ENCODE results near the gene WNT11. TPM values are rescaled to one million over a fixed set of nuclear protein-coding genes. Genes with fewer than 3 reads are reported as not detected.
"Not testable (repeated sequence)": the region's sequence is repeated elsewhere in the genome, so short reads cannot be mapped to it uniquely, and the experiment has no call there.

WNT11 gene
- total and polyA plus RNA-seq, 2 donors = 1.1 to 1.5 TPM

DNA sequence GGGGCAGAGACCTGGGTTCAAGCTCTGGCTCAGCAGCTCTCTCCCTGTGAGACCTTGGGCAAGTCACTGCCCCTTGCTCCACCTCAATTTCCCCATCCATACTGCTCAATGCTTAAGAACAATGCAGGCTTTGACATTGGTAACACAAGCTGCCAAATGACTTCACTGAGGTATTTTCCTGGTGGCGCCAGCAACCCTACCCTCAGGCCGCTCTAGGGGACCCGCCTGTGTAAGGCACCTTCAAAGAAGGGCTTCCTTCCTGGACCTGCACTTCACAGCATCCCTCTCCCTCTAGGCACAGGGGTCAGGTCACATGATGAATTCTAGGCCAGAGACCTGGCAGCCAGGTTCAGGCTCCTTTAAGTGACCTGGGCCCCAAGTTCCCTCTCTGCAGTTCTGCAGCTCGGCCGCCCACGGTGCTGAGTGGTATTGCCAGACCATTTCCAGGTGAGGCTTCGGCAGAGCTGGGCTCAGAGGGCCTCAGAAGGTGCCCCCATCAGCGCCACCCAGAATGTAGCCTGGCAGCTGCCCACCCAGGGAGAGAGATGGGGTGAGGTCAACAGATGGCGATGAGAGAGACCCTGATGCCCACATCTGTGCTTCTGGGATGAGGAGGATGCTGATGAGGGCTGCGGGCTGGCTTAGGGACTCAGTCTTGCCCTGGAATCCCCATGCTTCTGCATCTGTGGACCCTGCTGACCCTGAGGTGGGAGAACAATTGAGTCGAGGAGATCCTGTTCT lies 4.5 kb downstream of the WNT11 start:
- WGBS = 95% methylated on average over 11 of the region's 11 CpGs
- no peak for DNase-seq (ENCODE audit: low read depth in 6 of 9, low spot score in 9 of 9)

DNA sequence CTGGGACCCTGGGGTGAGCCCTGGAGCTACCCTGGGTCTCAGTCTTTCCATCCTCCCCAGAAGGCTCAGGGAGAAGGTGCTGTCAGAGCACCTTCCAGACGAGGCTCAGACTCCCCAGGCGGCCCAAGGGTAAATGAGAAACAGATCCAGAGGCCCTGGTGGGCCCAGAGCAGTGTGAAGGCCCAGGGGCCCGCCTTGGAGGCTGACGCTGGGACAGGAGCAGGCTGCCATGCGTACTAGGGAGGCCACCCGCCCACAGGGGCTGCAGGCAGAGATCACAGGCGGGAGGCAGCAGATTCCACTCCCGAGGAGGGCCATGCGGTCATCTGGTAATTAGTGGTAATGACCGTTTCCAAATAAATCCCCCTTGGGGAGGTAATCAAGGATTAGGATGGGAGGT lies 5.2 kb downstream of the WNT11 start:
- Histone ChIP-seq H3K4me3 (ENCODE audit: low read length in 2 of 2) (no peak overlapping the region), H3K9me3 (ENCODE audit: control insufficient read depth in 2 of 2, insufficient read depth in 1 of 2, low read length in 1 of 2) (peaks cover 0 to 6% of the 10 kb centered on the region in 2 donors), H3K27ac (ENCODE audit: low read depth in 1 of 2, low read length in 1 of 2) (no peak overlapping the region), H3K36me3 (ENCODE audit: control insufficient read depth in 2 of 2, insufficient read depth in 2 of 2, low read length in 1 of 2) (no peaks in the 10 kb centered on the region), H3K27me3 (ENCODE audit: control insufficient read depth in 2 of 2, insufficient read depth in 1 of 2, low read length in 1 of 2) (peaks cover 21 to 47% of the 10 kb centered on the region in 2 donors), H3K4me1 (ENCODE audit: control insufficient read depth in 2 of 2, insufficient read depth in 2 of 2, low read length in 2 of 2) (peaks cover 0 to 2% of the 10 kb centered on the region in 2 donors)
- 93% methylated on average over 10 of the region's 10 CpGs for WGBS
- no peak for DNase-seq (ENCODE audit: low read depth in 6 of 9, low spot score in 9 of 9)

More for the DNA sequence above, 4.5 kb downstream of the WNT11 start:
- H3K27ac ChIP-seq (ENCODE audit: low read depth in 1 of 2, low read length in 1 of 2) = no peak overlapping the region
- H3K9me3 ChIP-seq (ENCODE audit: control insufficient read depth in 2 of 2, insufficient read depth in 1 of 2, low read length in 1 of 2) = peaks cover 0 to 6% of the 10 kb centered on the region in 2 donors
- H3K27me3 ChIP-seq (ENCODE audit: control insufficient read depth in 2 of 2, insufficient read depth in 1 of 2, low read length in 1 of 2) = peaks cover 29 to 55% of the 10 kb centered on the region in 2 donors
- no peaks in the 10 kb centered on the region for H3K36me3 ChIP-seq (ENCODE audit: control insufficient read depth in 2 of 2, insufficient read depth in 2 of 2, low read length in 1 of 2)
- peaks cover 2 to 6% of the 10 kb centered on the region in 2 donors for H3K4me1 ChIP-seq (ENCODE audit: control insufficient read depth in 2 of 2, insufficient read depth in 2 of 2, low read length in 2 of 2)
- H3K4me3 ChIP-seq (ENCODE audit: low read length in 2 of 2) = no peak overlapping the region

DNA sequence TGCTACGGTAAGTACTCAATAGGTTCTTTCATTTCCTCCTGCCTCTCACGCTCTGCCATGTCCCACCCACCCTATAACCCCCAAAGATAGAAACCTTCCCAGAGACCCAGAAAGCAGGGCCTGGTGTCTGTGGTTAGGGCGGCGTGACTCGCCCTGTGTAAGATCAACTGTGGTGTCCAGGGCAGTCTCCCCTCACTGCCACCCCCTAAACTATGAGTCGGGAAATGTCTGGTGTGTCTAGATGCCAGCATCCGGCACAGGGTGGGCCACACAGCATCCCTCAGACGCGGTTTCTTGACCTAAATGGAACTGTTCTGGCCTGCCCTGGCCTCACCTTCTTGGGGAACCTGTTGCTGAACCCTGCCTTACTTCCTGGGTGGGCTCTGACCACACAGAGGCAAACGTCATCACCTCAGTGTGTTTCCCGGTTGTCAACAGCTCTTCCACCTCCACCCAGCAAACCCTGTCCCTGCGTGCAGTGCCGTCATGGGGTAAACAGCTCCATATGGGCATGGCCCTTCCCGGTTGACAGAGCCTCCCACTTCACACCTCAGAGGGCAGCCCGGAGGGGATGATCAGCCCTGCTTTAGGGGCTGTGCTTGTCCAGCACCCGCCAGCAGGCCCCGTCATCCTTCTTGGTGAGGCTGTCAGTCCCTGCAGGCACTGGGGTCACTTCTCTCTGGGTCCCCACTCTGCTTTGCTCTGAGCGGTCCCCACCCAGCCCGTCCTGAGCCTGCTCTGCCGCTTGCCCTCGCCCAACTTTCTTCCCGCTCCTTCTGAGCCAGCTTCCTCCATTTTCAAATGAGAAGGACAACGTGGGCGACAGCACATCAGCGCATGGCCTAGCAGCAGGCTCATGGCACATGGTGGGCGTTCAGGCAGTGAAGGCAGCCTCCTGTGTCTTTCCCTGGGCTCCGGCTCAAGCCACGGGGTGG lies 6.0 kb downstream of the WNT11 start:
- no peak overlapping the region for H3K4me3 ChIP-seq (ENCODE audit: low read length in 2 of 2)
- DNase-seq (ENCODE audit: low read depth in 6 of 9, low spot score in 9 of 9) = no peak
- H3K27me3 ChIP-seq (ENCODE audit: control insufficient read depth in 2 of 2, insufficient read depth in 1 of 2, low read length in 1 of 2) = peaks cover 13 to 39% of the 10 kb centered on the region in 2 donors
- no peaks in the 10 kb centered on the region for H3K4me1 ChIP-seq (ENCODE audit: control insufficient read depth in 2 of 2, insufficient read depth in 2 of 2, low read length in 2 of 2)
- peaks cover 0 to 2% of the 10 kb centered on the region in 2 donors for H3K9me3 ChIP-seq (ENCODE audit: control insufficient read depth in 2 of 2, insufficient read depth in 1 of 2, low read length in 1 of 2)
- H3K27ac ChIP-seq (ENCODE audit: low read depth in 1 of 2, low read length in 1 of 2) = no peak overlapping the region
- WGBS = 92% methylated on average over 28 of the region's 28 CpGs
- H3K36me3 ChIP-seq (ENCODE audit: control insufficient read depth in 2 of 2, insufficient read depth in 2 of 2, low read length in 1 of 2) = no peaks in the 10 kb centered on the region

DNA sequence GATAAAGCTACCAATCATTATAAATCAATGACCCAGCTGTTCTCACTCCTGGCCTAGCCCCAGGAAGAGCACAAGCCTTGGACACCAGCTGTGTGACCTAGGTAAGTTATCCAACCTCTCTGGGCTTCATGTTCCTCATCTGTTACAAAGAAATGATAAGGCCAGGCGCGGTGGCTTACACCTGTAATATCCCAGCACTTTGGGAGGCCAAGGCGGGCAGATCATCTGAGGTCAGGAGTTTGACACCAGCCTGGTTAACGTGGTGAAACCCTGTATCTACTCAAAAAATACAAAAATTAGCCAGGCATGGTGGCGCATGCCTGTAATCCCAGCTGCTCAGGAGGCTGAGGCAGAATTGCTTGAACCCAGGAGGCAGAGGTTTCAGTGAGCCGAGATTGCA lies 7.6 kb downstream of the WNT11 start:
- not testable (repeated sequence) for H3K9me3 ChIP-seq (ENCODE audit: control insufficient read depth in 2 of 2, insufficient read depth in 1 of 2, low read length in 1 of 2); H3K4me1 ChIP-seq (ENCODE audit: control insufficient read depth in 2 of 2, insufficient read depth in 2 of 2, low read length in 2 of 2); DNase-seq (ENCODE audit: low read depth in 6 of 9, low spot score in 9 of 9); H3K27ac ChIP-seq (ENCODE audit: low read depth in 1 of 2, low read length in 1 of 2); H3K36me3 ChIP-seq (ENCODE audit: control insufficient read depth in 2 of 2, insufficient read depth in 2 of 2, low read length in 1 of 2); H3K4me3 ChIP-seq (ENCODE audit: low read length in 2 of 2)
- peaks cover 0 to 23% of the 10 kb centered on the region in 2 donors for H3K27me3 ChIP-seq (ENCODE audit: control insufficient read depth in 2 of 2, insufficient read depth in 1 of 2, low read length in 1 of 2)
- WGBS = 97% methylated on average over 6 of the region's 6 CpGs

DNA sequence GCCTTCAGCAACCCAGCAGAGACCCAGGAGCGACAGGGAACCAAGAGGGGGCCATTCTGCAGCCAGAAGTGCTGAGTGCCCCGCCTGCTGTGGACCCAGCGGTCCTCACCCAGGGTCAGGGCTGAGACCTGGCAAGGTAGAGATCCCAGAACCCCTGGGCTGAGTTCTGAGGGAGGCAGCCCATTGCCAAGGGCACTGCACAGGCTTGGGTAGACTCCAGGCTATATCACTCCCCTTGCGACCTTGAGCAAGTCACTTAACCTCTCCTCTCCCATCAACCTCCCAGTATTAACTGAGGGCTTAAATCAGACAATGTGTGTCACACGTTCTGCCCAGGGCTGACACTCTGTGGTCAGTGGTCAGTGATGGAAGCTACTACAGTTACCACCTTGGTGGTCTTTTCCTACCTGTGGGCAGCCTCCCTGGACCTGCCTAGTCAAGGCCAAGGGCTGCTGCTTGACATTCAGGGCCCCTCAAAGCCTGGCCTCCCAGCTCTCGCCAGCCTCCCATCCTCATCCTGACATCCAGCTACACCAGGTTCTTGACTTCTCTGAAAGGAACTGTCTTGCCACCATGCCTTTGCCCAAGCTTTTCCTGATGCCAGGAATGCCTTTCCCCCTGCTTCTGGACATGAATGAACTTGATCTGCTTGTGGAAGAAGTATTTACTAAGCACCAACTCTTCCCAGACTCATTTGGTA lies 8.2 kb downstream of the WNT11 start:
- Histone ChIP-seq H3K4me1 (ENCODE audit: control insufficient read depth in 2 of 2, insufficient read depth in 2 of 2, low read length in 2 of 2) (no peaks in the 10 kb centered on the region), H3K27ac (ENCODE audit: low read depth in 1 of 2, low read length in 1 of 2) (no peak overlapping the region), H3K9me3 (ENCODE audit: control insufficient read depth in 2 of 2, insufficient read depth in 1 of 2, low read length in 1 of 2) (no peaks in the 10 kb centered on the region), H3K27me3 (ENCODE audit: control insufficient read depth in 2 of 2, insufficient read depth in 1 of 2, low read length in 1 of 2) (peaks cover 0 to 17% of the 10 kb centered on the region in 2 donors), H3K4me3 (ENCODE audit: low read length in 2 of 2) (no peak overlapping the region), H3K36me3 (ENCODE audit: control insufficient read depth in 2 of 2, insufficient read depth in 2 of 2, low read length in 1 of 2) (no peaks in the 10 kb centered on the region)
- WGBS = 94% methylated on average over 6 of the region's 6 CpGs
- no peak for DNase-seq (ENCODE audit: low read depth in 6 of 9, low spot score in 9 of 9)

DNA sequence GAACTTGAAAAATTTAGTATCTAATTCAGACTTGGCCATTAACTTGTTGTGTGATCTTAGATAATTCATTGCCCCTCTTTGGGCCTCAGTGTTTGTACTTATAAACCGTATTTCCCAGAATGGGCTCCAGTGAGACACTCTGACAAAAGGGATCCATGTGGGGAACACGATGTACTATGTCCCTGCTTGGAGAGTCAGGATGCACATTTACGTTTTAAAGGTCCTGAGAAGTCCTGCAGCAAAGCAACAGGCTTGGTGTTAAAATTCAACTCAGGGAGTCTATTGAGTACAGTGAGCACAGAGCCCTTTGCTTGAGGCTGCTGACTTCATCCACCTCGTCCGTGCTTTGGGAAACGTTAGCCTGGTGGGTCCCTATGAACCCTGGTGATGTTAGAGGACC lies 9.0 kb downstream of the WNT11 start:
- H3K27ac ChIP-seq (ENCODE audit: low read depth in 1 of 2, low read length in 1 of 2) = no peak overlapping the region
- no peaks in the 10 kb centered on the region for H3K4me1 ChIP-seq (ENCODE audit: control insufficient read depth in 2 of 2, insufficient read depth in 2 of 2, low read length in 2 of 2)
- peaks cover 0 to 10% of the 10 kb centered on the region in 2 donors for H3K27me3 ChIP-seq (ENCODE audit: control insufficient read depth in 2 of 2, insufficient read depth in 1 of 2, low read length in 1 of 2)
- no peak overlapping the region for H3K4me3 ChIP-seq (ENCODE audit: low read length in 2 of 2)
- H3K9me3 ChIP-seq (ENCODE audit: control insufficient read depth in 2 of 2, insufficient read depth in 1 of 2, low read length in 1 of 2) = no peaks in the 10 kb centered on the region
- no peak for DNase-seq (ENCODE audit: low read depth in 6 of 9, low spot score in 9 of 9)
- WGBS = 96% methylated on average over 6 of the region's 6 CpGs
- H3K36me3 ChIP-seq (ENCODE audit: control insufficient read depth in 2 of 2, insufficient read depth in 2 of 2, low read length in 1 of 2) = no peaks in the 10 kb centered on the region

DNA sequence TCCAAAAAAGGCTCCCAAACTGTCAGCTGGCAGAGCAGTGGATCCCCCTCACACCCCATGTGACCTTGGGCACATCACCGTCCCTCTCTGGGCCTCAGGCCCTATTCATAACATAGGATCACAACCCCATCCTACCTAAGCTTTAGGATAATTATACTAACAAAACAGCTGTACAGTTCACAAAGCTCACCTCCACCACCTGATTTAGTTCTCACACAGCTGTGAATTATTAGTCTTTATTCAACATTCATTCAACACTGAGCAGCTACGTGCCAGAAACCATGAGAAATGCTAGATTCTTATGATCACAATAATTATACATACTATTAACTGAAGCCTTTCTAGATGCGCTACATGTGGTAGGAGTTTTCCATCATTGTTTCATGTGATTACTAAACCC lies 9.5 kb downstream of the WNT11 start:
- H3K4me1 ChIP-seq (ENCODE audit: control insufficient read depth in 2 of 2, insufficient read depth in 2 of 2, low read length in 2 of 2) = no peaks in the 10 kb centered on the region
- no peaks in the 10 kb centered on the region for H3K9me3 ChIP-seq (ENCODE audit: control insufficient read depth in 2 of 2, insufficient read depth in 1 of 2, low read length in 1 of 2)
- WGBS = 97% methylated on average over 3 of the region's 3 CpGs
- H3K27me3 ChIP-seq (ENCODE audit: control insufficient read depth in 2 of 2, insufficient read depth in 1 of 2, low read length in 1 of 2) = peaks cover 0 to 5% of the 10 kb centered on the region in 2 donors
- H3K4me3 ChIP-seq (ENCODE audit: low read length in 2 of 2) = no peak overlapping the region
- no peaks in the 10 kb centered on the region for H3K36me3 ChIP-seq (ENCODE audit: control insufficient read depth in 2 of 2, insufficient read depth in 2 of 2, low read length in 1 of 2)
- H3K27ac ChIP-seq (ENCODE audit: low read depth in 1 of 2, low read length in 1 of 2) = no peak overlapping the region
- no peak for DNase-seq (ENCODE audit: low read depth in 6 of 9, low spot score in 9 of 9)

DNA sequence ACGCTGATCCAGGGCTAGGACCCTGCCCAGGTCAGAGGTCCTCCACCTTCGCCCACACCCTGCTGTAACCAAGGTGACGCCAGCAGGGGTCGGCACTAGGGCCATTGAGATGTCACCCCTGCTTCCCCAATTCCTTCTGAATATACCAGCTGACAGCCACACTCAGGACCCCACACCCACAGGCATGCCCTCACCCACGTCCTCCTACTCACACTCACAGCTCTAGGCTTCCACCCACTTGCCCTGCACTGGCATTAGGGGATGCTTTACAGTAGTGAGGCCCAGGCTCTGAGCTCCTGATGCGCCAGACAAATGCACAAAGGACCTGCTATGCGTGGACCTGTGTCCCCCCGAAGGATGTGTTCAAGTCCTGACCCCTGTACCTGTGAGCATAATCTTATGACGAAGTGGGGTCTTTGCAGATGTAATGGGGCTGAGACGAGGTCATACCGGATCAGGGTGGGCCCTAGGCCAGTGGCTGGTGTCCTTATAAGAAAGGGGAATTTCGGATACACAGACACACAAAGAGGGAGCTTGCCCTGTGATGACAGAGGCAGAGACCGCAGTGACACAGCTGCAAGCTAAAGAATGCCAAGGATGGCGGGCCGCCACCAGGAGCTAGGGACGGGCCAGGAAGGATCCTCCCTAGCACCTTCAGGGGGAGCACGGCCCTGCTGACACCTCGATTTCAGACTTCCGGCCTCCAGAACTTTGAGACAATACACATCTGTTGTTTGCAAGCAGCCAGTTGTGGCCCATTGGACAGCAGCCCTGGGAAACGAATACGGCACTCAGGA lies 11.2 kb downstream of the WNT11 start:
- H3K4me1 ChIP-seq (ENCODE audit: control insufficient read depth in 2 of 2, insufficient read depth in 2 of 2, low read length in 2 of 2) = no peaks in the 10 kb centered on the region
- no peaks in the 10 kb centered on the region for H3K9me3 ChIP-seq (ENCODE audit: control insufficient read depth in 2 of 2, insufficient read depth in 1 of 2, low read length in 1 of 2)
- DNase-seq (ENCODE audit: low read depth in 6 of 9, low spot score in 9 of 9) = no peak
- no peak overlapping the region for H3K27ac ChIP-seq (ENCODE audit: low read depth in 1 of 2, low read length in 1 of 2)
- H3K4me3 ChIP-seq (ENCODE audit: low read length in 2 of 2) = no peak overlapping the region
- no peaks in the 10 kb centered on the region for H3K27me3 ChIP-seq (ENCODE audit: control insufficient read depth in 2 of 2, insufficient read depth in 1 of 2, low read length in 1 of 2)
- 95% methylated on average over 21 of the region's 21 CpGs for WGBS
- H3K36me3 ChIP-seq (ENCODE audit: control insufficient read depth in 2 of 2, insufficient read depth in 2 of 2, low read length in 1 of 2) = no peaks in the 10 kb centered on the region

All from thymus (tissue), 11 donors.